Measurements from ENCODE around the gene E2F4. TPM values are rescaled to one million over a fixed set of nuclear protein-coding genes. Genes with fewer than 3 reads are reported as not detected.

E2F4 gene
- total RNA-seq, 1 experiment from 2014 or later: 81.0 TPM

GRCh38 chr16:67170949-67171649 is 20.9 kb upstream of the E2F4 start:
- CTCF ChIA-PET: interaction anchor here (1.0 kb wide), 1 partner anchor 12 kb away, joined by 4 read pairs; the partner anchor contains the start of genes FBXL8 and TRADD
- Mint-ChIP-seq H3K36me3 (ENCODE audit: insufficient read depth, unreplicated experiment) (peaks cover 17% of the 10 kb centered on the region), H3K9me3 (ENCODE audit: unreplicated experiment) (no peaks in the 10 kb centered on the region), H3K4me1 (ENCODE audit: insufficient read depth, unreplicated experiment) (peaks cover 41% of the 10 kb centered on the region), H3K27me3 (ENCODE audit: insufficient read depth, unreplicated experiment) (no peaks in the 10 kb centered on the region), H3K4me3 (ENCODE audit: unreplicated experiment) (peak overlapping the region; percentile 83), H3K27ac (ENCODE audit: low read depth, unreplicated experiment) (peak overlapping the region; percentile 90)
- no peak for DNase-seq (ENCODE audit: unreplicated experiment)
- POLR2A ChIA-PET: interaction anchor here (0.9 to 2.8 kb wide), 9 partner anchors 11 to 290 kb away, joined by 3 to 51 read pairs (median 5); partner anchors contain the start of genes ELMO3, FBXL8, MATCAP1 and PDP2
- no peak for TF ChIP-seq CTCF (IDR thresholded peaks at IDR 0.05; ENCODE audit: unreplicated experiment)
- intact Hi-C loops (cut with micrococcal nuclease): loop anchor here (1.0 kb wide), 1 partner anchor 10 kb away; no protein-coding TSS in a partner anchor
- BruUV-seq (replicated peaks): TSS peak; percentile 44

GRCh38 chr16:67173323-67173722 is 18.6 kb upstream of the E2F4 start:
- intact Hi-C loops (cut with micrococcal nuclease): no loop called here

GRCh38 chr16:67173808-67174705 is 17.9 kb upstream of the E2F4 start:
- intact Hi-C loops (cut with micrococcal nuclease): no loop called here
- peak; percentile 91 for DNase-seq (ENCODE audit: unreplicated experiment)
- H3K4me1 Mint-ChIP-seq (ENCODE audit: insufficient read depth, unreplicated experiment): peaks cover 61% of the 10 kb centered on the region
- no peaks in the 10 kb centered on the region for H3K27me3 Mint-ChIP-seq (ENCODE audit: insufficient read depth, unreplicated experiment)
- peaks cover 30% of the 10 kb centered on the region for H3K36me3 Mint-ChIP-seq (ENCODE audit: insufficient read depth, unreplicated experiment)
- POLR2A ChIA-PET: interaction anchor here (0.6 to 6.5 kb wide), 18 partner anchors 10 to 388 kb away, joined by 3 to 94 read pairs (median 6); partner anchors contain the start of genes E2F4, EXOC3L1, FBXL8 and FHOD1
- peak overlapping the region; percentile 79 for H3K27ac Mint-ChIP-seq (ENCODE audit: low read depth, unreplicated experiment)
- peak overlapping the region; percentile 81 for H3K4me3 Mint-ChIP-seq (ENCODE audit: unreplicated experiment)
- peak; percentile 8 for TF ChIP-seq CTCF (IDR thresholded peaks at IDR 0.05; ENCODE audit: unreplicated experiment)
- H3K9me3 Mint-ChIP-seq (ENCODE audit: unreplicated experiment): no peaks in the 10 kb centered on the region
- BruUV-seq (replicated peaks): no TSS peak
- CTCF ChIA-PET: interaction anchor here (0.6 to 2.5 kb wide), 18 partner anchors 8 to 373 kb away, joined by 3 to 12 read pairs (median 4); partner anchors contain the start of genes FBXL8, MATCAP1, TERB1 and TRADD

More at GRCh38 chr16:67173323-67173722, 18.6 kb upstream of the E2F4 start:
- H3K36me3 Mint-ChIP-seq (ENCODE audit: insufficient read depth, unreplicated experiment): peaks cover 23% of the 10 kb centered on the region
- H3K27me3 Mint-ChIP-seq (ENCODE audit: insufficient read depth, unreplicated experiment): no peaks in the 10 kb centered on the region
- peaks cover 55% of the 10 kb centered on the region for H3K4me1 Mint-ChIP-seq (ENCODE audit: insufficient read depth, unreplicated experiment)
- peak overlapping the region; percentile 81 for H3K4me3 Mint-ChIP-seq (ENCODE audit: unreplicated experiment)
- H3K27ac Mint-ChIP-seq (ENCODE audit: low read depth, unreplicated experiment): peak overlapping the region; percentile 79
- CTCF ChIA-PET: interaction anchor here (0.6 to 2.2 kb wide), 14 partner anchors 9 to 372 kb away, joined by 3 to 9 read pairs (median 4); partner anchors contain the start of genes FBXL8, TERB1, TMEM208 and TRADD
- H3K9me3 Mint-ChIP-seq (ENCODE audit: unreplicated experiment): no peaks in the 10 kb centered on the region
- no TSS peak for BruUV-seq (replicated peaks)
- POLR2A ChIA-PET: interaction anchor here (0.6 to 6.5 kb wide), 15 partner anchors 11 to 391 kb away, joined by 3 to 94 read pairs (median 7); partner anchors contain the start of genes EXOC3L1, FBXL8, FHOD1 and MATCAP1
- TF ChIP-seq CTCF (IDR thresholded peaks at IDR 0.05; ENCODE audit: unreplicated experiment): no peak
- no peak for DNase-seq (ENCODE audit: unreplicated experiment)

Measured in MCF 10A (cell line).